Thyroid gland (tissue), 4 donors: ENCODE measurements around the gene KLHL21.

ENCODE experiments used
- POLR2A ChIP-seq, 2 donors: fragments of 450-650 bp; IDR thresholded peaks; one replicate each; pipeline ENCODE4 v1.6.1; 2017; ENCODE audit warnings: antibody characterized with exemption in 2 of 2, mild to moderate bottlenecking in 2 of 2, moderate library complexity in 1 of 2
- TF ChIP-seq, protein P1 (sequence below), 6 experiments: fragments of 200-600 bp in 3 of 6; fragments of 450-650 bp in 3 of 6; sonication (generic) in 3 of 6; IDR thresholded peaks; one replicate each; pipeline ENCODE4 v1.5.1; 2016 to 2019; ENCODE audit warnings: antibody characterized with exemption in 6 of 6, mild to moderate bottlenecking in 2 of 6, inconsistent platforms in 1 of 6, moderate library complexity in 1 of 6

- no peak for TF ChIP-seq POLR2A (IDR thresholded peaks at IDR 0.05)
- TF ChIP-seq, protein P1, sequence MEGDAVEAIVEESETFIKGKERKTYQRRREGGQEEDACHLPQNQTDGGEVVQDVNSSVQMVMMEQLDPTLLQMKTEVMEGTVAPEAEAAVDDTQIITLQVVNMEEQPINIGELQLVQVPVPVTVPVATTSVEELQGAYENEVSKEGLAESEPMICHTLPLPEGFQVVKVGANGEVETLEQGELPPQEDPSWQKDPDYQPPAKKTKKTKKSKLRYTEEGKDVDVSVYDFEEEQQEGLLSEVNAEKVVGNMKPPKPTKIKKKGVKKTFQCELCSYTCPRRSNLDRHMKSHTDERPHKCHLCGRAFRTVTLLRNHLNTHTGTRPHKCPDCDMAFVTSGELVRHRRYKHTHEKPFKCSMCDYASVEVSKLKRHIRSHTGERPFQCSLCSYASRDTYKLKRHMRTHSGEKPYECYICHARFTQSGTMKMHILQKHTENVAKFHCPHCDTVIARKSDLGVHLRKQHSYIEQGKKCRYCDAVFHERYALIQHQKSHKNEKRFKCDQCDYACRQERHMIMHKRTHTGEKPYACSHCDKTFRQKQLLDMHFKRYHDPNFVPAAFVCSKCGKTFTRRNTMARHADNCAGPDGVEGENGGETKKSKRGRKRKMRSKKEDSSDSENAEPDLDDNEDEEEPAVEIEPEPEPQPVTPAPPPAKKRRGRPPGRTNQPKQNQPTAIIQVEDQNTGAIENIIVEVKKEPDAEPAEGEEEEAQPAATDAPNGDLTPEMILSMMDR (IDR thresholded peaks at IDR 0.05): no peak
Observed at GRCh38 chr1:6584126-6585080, 18.3 kb downstream of the KLHL21 start.
